ENCODE data around the gene C1QTNF7.

The C1QTNF7 gene

DNA sequence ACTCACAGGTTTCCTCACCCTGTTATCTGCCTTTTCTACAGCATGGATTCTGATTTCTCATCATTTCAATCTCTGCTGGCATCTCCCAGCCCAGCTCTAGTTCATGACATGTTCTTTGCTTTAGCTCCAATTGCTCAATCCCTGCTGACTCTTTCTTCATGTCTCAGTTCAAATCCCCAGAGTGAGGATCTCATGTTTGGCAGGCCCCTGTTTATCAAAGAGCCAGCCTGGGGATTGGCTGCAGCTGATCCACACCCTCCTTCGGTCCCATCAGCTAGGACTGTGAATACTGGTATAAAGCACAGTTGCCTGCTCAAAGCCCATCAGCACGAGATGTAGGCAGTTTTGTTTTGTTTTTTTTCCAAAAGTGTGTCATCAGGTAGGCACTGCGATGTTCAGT, 27.5 kb downstream of the C1QTNF7 start:
- Histone ChIP-seq H3K9ac (no peak overlapping the region), H4K20me1 (ENCODE audit: insufficient read depth) (no peaks in the 10 kb centered on the region), H3K36me3 (ENCODE audit: insufficient read depth) (no peaks in the 10 kb centered on the region)

DNA sequence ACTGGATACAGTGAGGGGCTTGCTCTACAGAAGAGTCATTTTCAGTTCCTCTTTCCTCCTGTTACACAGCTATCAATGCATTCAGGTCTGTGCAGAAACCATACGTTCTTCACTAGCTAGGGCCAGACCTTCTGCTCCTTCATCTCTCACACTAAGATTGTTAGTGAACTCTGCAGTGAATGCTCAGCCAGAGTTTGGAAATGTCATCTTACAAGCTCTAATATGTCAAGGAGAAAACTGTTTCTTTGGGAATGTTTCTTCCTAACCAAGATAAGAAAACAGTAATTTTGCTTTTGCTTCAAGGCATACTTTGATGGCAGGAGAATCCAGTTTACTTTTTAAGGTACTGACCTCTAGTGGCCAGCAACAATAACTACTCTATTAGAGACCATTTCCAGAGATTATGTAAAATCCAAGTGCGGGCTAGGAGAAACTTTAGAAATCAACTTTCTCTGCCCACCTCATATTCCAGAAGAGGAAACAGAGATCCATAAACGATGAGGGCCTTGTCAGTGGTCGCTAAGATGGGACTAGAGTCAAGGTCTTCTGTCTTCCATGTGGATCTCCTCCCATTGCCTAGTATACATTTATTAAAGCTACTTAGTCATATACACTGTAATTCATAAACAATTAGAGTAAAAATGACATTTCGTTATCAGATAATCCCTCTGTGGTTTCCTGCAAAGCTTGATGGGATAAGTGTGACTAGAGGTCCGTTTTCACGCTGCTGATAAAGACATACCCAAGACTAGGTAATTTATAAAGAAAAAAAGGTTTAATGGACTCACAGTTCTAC, 29.8 kb downstream of the C1QTNF7 start:
- H3K4me3 ChIP-seq (IDR thresholded peaks at IDR 0.05; ENCODE audit: insufficient read depth, low read depth, low read length), result no peak overlapping the region
- H3K27ac ChIP-seq, result no peak overlapping the region
- TF ChIP-seq, protein P1, sequence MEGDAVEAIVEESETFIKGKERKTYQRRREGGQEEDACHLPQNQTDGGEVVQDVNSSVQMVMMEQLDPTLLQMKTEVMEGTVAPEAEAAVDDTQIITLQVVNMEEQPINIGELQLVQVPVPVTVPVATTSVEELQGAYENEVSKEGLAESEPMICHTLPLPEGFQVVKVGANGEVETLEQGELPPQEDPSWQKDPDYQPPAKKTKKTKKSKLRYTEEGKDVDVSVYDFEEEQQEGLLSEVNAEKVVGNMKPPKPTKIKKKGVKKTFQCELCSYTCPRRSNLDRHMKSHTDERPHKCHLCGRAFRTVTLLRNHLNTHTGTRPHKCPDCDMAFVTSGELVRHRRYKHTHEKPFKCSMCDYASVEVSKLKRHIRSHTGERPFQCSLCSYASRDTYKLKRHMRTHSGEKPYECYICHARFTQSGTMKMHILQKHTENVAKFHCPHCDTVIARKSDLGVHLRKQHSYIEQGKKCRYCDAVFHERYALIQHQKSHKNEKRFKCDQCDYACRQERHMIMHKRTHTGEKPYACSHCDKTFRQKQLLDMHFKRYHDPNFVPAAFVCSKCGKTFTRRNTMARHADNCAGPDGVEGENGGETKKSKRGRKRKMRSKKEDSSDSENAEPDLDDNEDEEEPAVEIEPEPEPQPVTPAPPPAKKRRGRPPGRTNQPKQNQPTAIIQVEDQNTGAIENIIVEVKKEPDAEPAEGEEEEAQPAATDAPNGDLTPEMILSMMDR (conservative IDR thresholded peaks at IDR 0.05; ENCODE audit: low read depth, low read length), result peak; percentile 72
- H3K36me3 ChIP-seq (ENCODE audit: insufficient read depth), result no peaks in the 10 kb centered on the region
- no peak overlapping the region for H3K9ac ChIP-seq
- H4K20me1 ChIP-seq (ENCODE audit: insufficient read depth), result no peaks in the 10 kb centered on the region
- H3K27me3 ChIP-seq (ENCODE audit: insufficient read depth, low read depth), result no peaks in the 10 kb centered on the region
- H3K79me2 ChIP-seq (ENCODE audit: insufficient read depth, low read depth), result no peaks in the 10 kb centered on the region
- H2AFZ ChIP-seq (ENCODE audit: low read depth), result no peak overlapping the region
- H3K4me1 ChIP-seq (ENCODE audit: low read depth, poor library complexity, severe bottlenecking), result no peaks in the 10 kb centered on the region
- H3K4me2 ChIP-seq, result no peak overlapping the region

More for the DNA sequence above, 27.5 kb downstream of the C1QTNF7 start:
- no peak overlapping the region for H2AFZ ChIP-seq (ENCODE audit: low read depth)
- H3K4me1 ChIP-seq (ENCODE audit: low read depth, poor library complexity, severe bottlenecking), result no peaks in the 10 kb centered on the region
- no peaks in the 10 kb centered on the region for H3K79me2 ChIP-seq (ENCODE audit: insufficient read depth, low read depth)
- TF ChIP-seq, protein P1 (conservative IDR thresholded peaks at IDR 0.05; ENCODE audit: low read depth, low read length), result no peak
- H3K4me2 ChIP-seq, result no peak overlapping the region
- no peak overlapping the region for H3K4me3 ChIP-seq (IDR thresholded peaks at IDR 0.05; ENCODE audit: insufficient read depth, low read depth, low read length)
- no peak overlapping the region for H3K27ac ChIP-seq
- H3K27me3 ChIP-seq (ENCODE audit: insufficient read depth, low read depth), result no peaks in the 10 kb centered on the region

DNA sequence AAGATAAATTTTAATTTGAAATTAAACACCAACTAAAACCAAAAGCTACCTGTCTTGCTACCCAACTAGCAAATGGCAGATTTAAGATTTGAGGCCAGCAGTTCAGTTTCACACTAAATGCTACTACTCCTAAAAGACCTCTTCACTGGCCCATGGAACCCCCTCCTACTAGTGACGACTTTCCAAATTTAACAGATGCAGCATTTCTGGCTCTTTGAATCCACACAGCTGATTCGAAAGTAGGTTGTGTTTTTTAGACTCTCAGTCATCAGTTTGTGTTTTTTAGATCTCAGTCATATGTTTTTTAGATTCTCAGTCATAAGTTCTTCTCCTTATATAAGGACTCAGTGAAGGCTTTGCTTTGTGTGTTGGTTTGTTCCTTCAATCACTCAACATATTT, 30.8 kb downstream of the C1QTNF7 start:
- Histone ChIP-seq H2AFZ (ENCODE audit: low read depth) (no peak overlapping the region), H3K4me2 (no peak overlapping the region), H3K27me3 (ENCODE audit: insufficient read depth, low read depth) (no peaks in the 10 kb centered on the region), H3K4me3 (IDR thresholded peaks at IDR 0.05; ENCODE audit: insufficient read depth, low read depth, low read length) (no peak overlapping the region), H3K79me2 (ENCODE audit: insufficient read depth, low read depth) (no peaks in the 10 kb centered on the region), H3K27ac (no peak overlapping the region), H4K20me1 (ENCODE audit: insufficient read depth) (no peaks in the 10 kb centered on the region), H3K36me3 (ENCODE audit: insufficient read depth) (no peaks in the 10 kb centered on the region), H3K9ac (no peak overlapping the region), H3K4me1 (ENCODE audit: low read depth, poor library complexity, severe bottlenecking) (no peaks in the 10 kb centered on the region)
- TF ChIP-seq, protein P1 (conservative IDR thresholded peaks at IDR 0.05; ENCODE audit: low read depth, low read length), result no peak

DNA sequence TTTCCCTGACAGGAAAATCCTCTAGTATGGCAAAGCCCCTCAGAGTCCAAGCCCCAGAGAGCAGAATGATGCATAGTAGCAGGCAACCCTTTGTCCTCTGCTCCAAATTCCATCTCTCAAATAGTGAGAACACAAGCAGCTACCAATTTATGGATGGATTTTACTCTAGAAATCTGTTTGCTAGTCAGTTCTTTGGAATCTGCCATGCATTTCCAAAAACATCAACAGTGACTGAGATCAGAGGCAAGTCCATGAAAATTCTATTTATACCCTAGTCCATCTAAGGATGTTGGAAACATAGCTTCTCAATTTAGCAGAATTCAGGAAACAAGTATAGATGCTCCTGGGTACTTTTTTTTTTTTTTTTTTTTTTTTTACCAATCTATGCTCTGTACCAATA, 31.9 kb downstream of the C1QTNF7 start:
- no peak overlapping the region for H3K27ac ChIP-seq
- TF ChIP-seq, protein P1 (conservative IDR thresholded peaks at IDR 0.05; ENCODE audit: low read depth, low read length), result no peak
- no peaks in the 10 kb centered on the region for H4K20me1 ChIP-seq (ENCODE audit: insufficient read depth)
- no peaks in the 10 kb centered on the region for H3K79me2 ChIP-seq (ENCODE audit: insufficient read depth, low read depth)
- no peak overlapping the region for H2AFZ ChIP-seq (ENCODE audit: low read depth)
- H3K27me3 ChIP-seq (ENCODE audit: insufficient read depth, low read depth), result no peaks in the 10 kb centered on the region
- H3K4me3 ChIP-seq (IDR thresholded peaks at IDR 0.05; ENCODE audit: insufficient read depth, low read depth, low read length), result no peak overlapping the region
- no peak overlapping the region for H3K9ac ChIP-seq
- H3K36me3 ChIP-seq (ENCODE audit: insufficient read depth), result no peaks in the 10 kb centered on the region
- H3K4me1 ChIP-seq (ENCODE audit: low read depth, poor library complexity, severe bottlenecking), result no peaks in the 10 kb centered on the region
- no peak overlapping the region for H3K4me2 ChIP-seq

Data from KMS-11 (cell line).